Astrocyte of the spinal cord (primary cell): Measurements from ENCODE around the gene ITGB7.
"Not testable (repeated sequence)": the region's sequence is repeated elsewhere in the genome, so short reads cannot be mapped to it uniquely, and the experiment has no call there.

ENCODE experiments used
- DNase-seq: peaks from one replicate; pipeline ENCODE4 v3.0.0; 2011; ENCODE audit warnings: low read depth, low spot score
- H3K4me3 ChIP-seq: 2 replicates; pipeline ENCODE4 v1.5.1; 2011; ENCODE audit warnings: low read depth, mild to moderate bottlenecking, low read length, moderate library complexity
- in situ Hi-C: cut with HindIII; loops from 2 replicates; pipeline ENCODE4 v1.10.0; 2017; ENCODE audit warnings: low sequenced_read_pairs
- TF ChIP-seq, protein P1 (sequence below): IDR thresholded peaks from 2 replicates; pipeline ENCODE4 v1.5.1; 2012; ENCODE audit warnings: low read depth, mild to moderate bottlenecking, low read length, inconsistent platforms

The ITGB7 gene

DNA sequence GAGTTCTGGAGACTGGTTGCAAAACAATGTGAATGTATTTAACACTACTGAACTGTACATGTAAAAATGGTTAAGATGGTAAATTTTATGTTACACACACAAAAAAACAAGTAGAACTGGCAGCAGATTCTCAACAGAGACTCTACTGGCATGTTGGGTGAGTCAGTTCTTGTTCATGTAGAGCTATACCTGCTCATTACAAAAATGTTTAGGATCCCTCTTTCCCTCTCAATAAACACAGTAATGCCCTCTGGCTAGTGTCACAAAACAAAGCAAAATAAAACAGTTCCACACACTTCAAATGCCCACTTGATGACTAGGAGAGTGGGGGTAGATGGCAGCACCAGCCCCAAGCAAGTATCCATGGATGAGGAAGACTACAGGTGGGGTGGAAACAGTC, 40.2 kb downstream of the ITGB7 start:
- DNase-seq = no peak
- in situ Hi-C loops = no loop called here
- TF ChIP-seq, protein P1, sequence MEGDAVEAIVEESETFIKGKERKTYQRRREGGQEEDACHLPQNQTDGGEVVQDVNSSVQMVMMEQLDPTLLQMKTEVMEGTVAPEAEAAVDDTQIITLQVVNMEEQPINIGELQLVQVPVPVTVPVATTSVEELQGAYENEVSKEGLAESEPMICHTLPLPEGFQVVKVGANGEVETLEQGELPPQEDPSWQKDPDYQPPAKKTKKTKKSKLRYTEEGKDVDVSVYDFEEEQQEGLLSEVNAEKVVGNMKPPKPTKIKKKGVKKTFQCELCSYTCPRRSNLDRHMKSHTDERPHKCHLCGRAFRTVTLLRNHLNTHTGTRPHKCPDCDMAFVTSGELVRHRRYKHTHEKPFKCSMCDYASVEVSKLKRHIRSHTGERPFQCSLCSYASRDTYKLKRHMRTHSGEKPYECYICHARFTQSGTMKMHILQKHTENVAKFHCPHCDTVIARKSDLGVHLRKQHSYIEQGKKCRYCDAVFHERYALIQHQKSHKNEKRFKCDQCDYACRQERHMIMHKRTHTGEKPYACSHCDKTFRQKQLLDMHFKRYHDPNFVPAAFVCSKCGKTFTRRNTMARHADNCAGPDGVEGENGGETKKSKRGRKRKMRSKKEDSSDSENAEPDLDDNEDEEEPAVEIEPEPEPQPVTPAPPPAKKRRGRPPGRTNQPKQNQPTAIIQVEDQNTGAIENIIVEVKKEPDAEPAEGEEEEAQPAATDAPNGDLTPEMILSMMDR = no peak
- H3K4me3 ChIP-seq = no peak overlapping the region

DNA sequence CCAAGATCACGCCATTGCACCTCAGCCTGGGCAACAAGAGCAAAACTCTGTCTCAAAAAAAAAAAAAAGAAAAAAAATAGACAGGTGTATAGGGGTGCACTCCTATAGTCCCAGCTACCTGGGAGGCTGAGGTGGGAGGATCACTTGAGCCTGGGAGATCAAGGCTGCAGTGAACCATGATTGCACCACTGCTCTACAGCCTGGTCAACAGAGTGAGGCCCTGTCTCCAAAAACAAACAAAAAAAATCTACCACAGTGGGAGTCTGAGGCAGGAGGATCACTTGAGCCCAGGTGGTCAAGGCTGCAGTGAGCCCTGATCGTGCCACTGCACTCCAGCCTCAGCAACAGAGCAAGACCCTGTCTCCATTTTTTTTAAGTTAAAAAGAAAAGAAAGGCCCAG, 44.0 kb downstream of the ITGB7 start:
- in situ Hi-C loops, H3K4me3 ChIP-seq, DNase-seq: not testable (repeated sequence)

DNA sequence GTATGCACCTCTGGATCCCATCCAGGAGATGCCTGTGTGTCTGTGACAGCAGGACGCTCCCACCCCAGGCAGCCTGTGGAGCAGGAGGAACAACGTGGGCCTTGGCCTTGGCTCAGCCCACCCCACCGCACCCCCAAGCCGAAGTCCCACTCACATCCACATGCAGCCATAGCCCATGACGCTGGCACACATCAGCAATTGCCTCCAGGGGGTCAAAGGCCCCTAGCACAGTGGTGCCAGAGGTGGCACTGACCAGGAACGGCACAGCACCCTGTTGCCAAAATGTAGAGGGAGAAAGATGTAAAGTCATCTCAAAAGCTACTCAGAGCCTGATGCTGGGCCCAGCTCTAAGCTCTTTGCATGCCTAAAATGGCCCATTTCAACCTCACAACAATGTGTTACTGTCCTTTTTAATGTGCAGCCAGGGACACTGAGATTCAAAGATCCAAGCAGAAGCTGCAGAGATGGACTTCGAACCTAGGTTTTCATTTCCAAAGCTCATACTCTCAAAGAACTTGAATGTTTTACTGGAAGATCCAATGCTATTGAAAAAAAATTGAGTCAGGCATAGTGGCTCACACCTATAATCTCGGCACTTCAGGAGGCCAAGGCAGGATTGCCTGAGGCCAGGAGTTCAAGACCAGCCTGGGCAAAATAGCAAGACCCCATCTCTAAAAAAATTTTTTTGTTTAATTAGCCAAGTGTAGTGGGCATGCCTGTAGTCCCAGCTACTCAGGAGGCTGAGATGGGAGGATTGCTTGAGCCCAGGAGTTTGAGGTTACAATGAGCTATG, 45.7 kb downstream of the ITGB7 start:
- TF ChIP-seq, protein P1 = no peak
- in situ Hi-C loops = no loop called here
- no peak for DNase-seq
- no peak overlapping the region for H3K4me3 ChIP-seq

DNA sequence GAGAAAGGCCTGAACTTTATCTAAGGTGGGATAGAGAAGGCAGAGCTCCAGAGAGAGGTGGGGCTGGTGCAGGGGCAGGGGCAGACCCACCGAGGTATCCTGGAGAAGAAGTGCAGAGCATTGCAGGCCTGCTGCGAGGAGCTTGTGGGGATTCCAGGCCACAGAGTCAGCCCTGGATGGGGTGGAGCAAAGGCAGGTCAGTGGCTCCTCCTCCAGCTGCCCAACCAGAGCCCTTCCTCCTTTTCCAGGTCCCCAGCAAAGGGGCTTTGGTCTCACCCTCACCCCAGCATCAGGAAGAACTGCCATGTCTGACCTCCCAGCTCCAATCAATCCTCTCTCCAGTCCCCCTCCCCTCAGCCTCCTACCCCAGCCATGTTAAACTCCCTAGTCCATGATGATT, 46.4 kb downstream of the ITGB7 start:
- DNase-seq = no peak
- in situ Hi-C loops = no loop called here
- TF ChIP-seq, protein P1 = no peak
- no peak overlapping the region for H3K4me3 ChIP-seq

DNA sequence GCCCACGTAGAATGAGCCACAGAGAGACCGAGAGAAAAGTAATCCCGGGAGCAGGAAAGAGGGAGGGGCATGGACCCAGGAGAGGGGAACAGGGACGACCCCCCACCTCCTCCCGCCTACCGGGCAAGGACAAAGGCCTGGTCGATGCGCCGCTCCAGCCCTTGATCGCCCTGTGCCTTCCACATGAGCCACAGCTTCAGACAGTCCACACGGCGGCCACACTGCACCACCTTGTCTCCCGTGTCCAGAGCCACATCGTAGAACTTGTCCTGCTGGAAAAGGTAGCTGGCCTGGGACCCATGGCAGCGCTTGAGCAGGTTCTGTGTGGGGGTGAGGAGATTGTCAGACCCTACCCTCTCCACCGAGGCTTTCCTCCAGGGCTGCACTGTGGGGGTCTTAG, 47.1 kb downstream of the ITGB7 start:
- no peak overlapping the region for H3K4me3 ChIP-seq
- TF ChIP-seq, protein P1 = no peak
- no peak for DNase-seq
- in situ Hi-C loops = no loop called here

DNA sequence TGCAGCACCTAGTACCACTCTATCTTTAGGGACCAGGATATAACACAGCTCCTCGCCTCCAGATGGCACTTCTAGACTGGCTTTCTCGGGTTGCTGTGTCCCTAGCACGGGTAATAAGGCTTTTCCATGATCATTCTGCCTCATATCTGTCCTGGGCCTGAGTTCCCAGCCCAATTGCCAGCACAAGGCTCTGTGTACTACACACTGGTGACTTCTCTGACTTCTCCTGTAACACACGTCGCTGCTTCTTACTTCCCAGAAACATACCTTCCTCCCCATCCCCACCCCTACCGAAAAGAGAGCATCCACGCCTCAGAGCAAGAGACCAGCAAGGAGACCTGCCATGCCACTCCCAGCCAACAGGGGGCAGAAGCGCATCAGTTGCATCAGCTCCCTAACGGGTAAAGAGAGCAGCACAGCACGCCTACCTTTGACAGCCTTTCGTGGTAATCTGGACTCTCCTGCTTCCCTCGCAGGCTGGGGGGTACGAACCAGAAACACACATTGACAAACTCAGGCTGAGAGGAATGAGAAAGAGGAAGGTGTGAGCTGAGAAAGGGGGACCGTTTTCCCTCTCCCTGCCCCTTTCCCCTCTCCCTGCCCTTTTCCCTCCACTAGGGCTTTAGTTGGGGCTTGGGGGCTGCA, 47.7 kb downstream of the ITGB7 start:
- in situ Hi-C loops = no loop called here
- no peak overlapping the region for H3K4me3 ChIP-seq
- DNase-seq = peak; percentile 63
- TF ChIP-seq, protein P1 = peak; percentile 100

DNA sequence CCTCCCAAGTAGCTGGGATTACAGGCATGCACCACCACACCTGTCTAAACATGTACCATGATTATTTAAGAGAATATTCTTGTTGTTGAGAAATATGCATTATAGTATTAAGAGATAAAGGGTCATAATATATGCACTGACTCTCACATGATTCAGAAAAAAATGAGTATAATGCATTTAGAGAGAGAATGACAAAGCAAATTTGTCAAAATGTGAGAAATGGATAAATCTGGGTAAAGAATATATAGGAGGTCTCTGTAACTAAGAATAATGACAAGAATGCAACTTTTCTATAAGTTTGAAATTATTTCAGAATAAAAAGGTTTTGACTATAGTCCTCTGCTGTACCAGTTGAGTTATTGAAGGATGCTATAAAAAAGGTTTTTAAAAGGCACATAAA, 54.7 kb downstream of the ITGB7 start:
- no peak overlapping the region for H3K4me3 ChIP-seq
- TF ChIP-seq, protein P1 = no peak
- DNase-seq = no peak
- in situ Hi-C loops = no loop called here
